HEK293T (cell line): Measurements from ENCODE around the gene XRCC5.

ENCODE experiments used
- ARNT ChIP-seq: fragments of 450-650 bp; IDR thresholded peaks from 2 replicates; pipeline ENCODE4 v1.6.1; 2017; ENCODE audit warnings: mild to moderate bottlenecking
- ELF4 ChIP-seq: fragments of 450-650 bp; IDR thresholded peaks from 2 replicates; pipeline ENCODE4 v1.6.1; 2017; ENCODE audit warnings: antibody characterized with exemption
- SUZ12 ChIP-seq: fragments of 450-650 bp; IDR thresholded peaks from 2 replicates; pipeline ENCODE4 v1.6.1; 2016; ENCODE audit warnings: mild to moderate bottlenecking
- ZNF384 ChIP-seq: fragments of 450-650 bp; IDR thresholded peaks from 2 replicates; pipeline ENCODE4 v1.6.1; 2016

DNA sequence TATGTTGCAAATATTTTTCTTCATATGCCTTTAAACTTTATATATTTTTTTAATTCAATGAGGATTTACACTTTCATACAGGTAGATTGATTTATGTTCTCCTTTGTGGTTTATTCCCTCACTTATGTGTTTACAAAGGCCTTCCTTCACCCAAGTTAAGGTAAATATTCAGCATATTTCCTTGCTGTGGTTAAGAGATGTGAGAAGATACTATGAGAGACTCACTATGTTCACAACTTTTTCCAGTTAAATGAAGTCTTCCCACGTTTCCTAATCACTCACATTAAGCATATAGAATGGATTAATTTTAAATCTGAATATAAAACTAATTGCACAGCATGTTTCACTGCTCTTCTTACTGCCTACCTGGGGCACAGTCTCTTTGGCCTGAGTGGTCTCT, 28.1 kb upstream of the XRCC5 start:
- TF ChIP-seq ARNT: no peak
- no peak for TF ChIP-seq ZNF384
- no peak for TF ChIP-seq SUZ12
- TF ChIP-seq ELF4: no peak
